Stimulated activated memory B cell treated with anti-CD40 and anti-IgM and Interleukin-4, amounts not matched to agents 10 μg/mL and 1 μg/mL and 100 μg/mL, for 72 hours (primary cell): ENCODE measurements around the gene NAPG.
"Not testable (repeated sequence)": the region's sequence is repeated elsewhere in the genome, so short reads cannot be mapped to it uniquely, and the experiment has no call there.

ENCODE experiments used
- ATAC-seq: fragments of 150-1000 bp; cut with Tn5 transposase; 2 replicates; pipeline ENCODE4 v1.10.0; 2021
- H3K27ac Mint-ChIP-seq: one replicate; pipeline ENCODE4 v1.8.0; 2022; ENCODE audit warnings: mild to moderate bottlenecking, mixed read lengths
- H3K27me3 Mint-ChIP-seq: one replicate; pipeline ENCODE4 v1.8.0; 2022; ENCODE audit warnings: mixed read lengths
- H3K36me3 Mint-ChIP-seq: one replicate; pipeline ENCODE4 v1.8.0; 2022; ENCODE audit warnings: mixed read lengths
- H3K4me1 Mint-ChIP-seq: one replicate; pipeline ENCODE4 v1.8.0; 2022; ENCODE audit warnings: mixed read lengths
- H3K4me3 Mint-ChIP-seq: one replicate; pipeline ENCODE4 v1.8.0; 2022; ENCODE audit warnings: mild to moderate bottlenecking, moderate library complexity, mixed read lengths
- H3K9me3 Mint-ChIP-seq: one replicate; pipeline ENCODE4 v1.8.0; 2022; ENCODE audit warnings: mixed read lengths

Gene NAPG

GRCh38 chr18:10557085-10557677, 31.4 kb downstream of the NAPG start:
- H3K4me3 Mint-ChIP-seq, result no peak overlapping the region
- H3K27me3 Mint-ChIP-seq, result no peaks in the 10 kb centered on the region
- no peaks in the 10 kb centered on the region for H3K9me3 Mint-ChIP-seq
- H3K36me3 Mint-ChIP-seq, result peaks cover 28% of the 10 kb centered on the region
- no peak overlapping the region for H3K27ac Mint-ChIP-seq
- ATAC-seq, result no peak
- H3K4me1 Mint-ChIP-seq, result peaks cover 13% of the 10 kb centered on the region

GRCh38 chr18:10558243-10558966, 32.6 kb downstream of the NAPG start:
- no peak for ATAC-seq
- H3K4me1 Mint-ChIP-seq, result peaks cover 13% of the 10 kb centered on the region
- H3K4me3 Mint-ChIP-seq, result no peak overlapping the region
- peaks cover 28% of the 10 kb centered on the region for H3K36me3 Mint-ChIP-seq
- H3K9me3 Mint-ChIP-seq, result no peaks in the 10 kb centered on the region
- H3K27ac Mint-ChIP-seq, result no peak overlapping the region
- H3K27me3 Mint-ChIP-seq, result no peaks in the 10 kb centered on the region

GRCh38 chr18:10558967-10559298, 33.1 kb downstream of the NAPG start:
- H3K4me3 Mint-ChIP-seq, result no peak overlapping the region
- H3K9me3 Mint-ChIP-seq, result no peaks in the 10 kb centered on the region
- ATAC-seq, result no peak
- H3K4me1 Mint-ChIP-seq, result peaks cover 13% of the 10 kb centered on the region
- no peak overlapping the region for H3K27ac Mint-ChIP-seq
- no peaks in the 10 kb centered on the region for H3K27me3 Mint-ChIP-seq
- peaks cover 26% of the 10 kb centered on the region for H3K36me3 Mint-ChIP-seq

- H3K36me3 Mint-ChIP-seq, result peaks cover 18% of the 10 kb centered on the region
- ATAC-seq, result peak; percentile 59
- H3K27ac Mint-ChIP-seq, result peak overlapping the region; percentile 8
- H3K9me3 Mint-ChIP-seq, result no peaks in the 10 kb centered on the region
- peaks cover 13% of the 10 kb centered on the region for H3K4me1 Mint-ChIP-seq
- H3K4me3 Mint-ChIP-seq, result peak overlapping the region; percentile 45
- no peaks in the 10 kb centered on the region for H3K27me3 Mint-ChIP-seq
Observed at GRCh38 chr18:10559553-10560451, 34.0 kb downstream of the NAPG start.

- Mint-ChIP-seq H3K9me3 (no peaks in the 10 kb centered on the region), H3K27ac (peak overlapping the region; percentile 8), H3K27me3 (no peaks in the 10 kb centered on the region), H3K36me3 (peaks cover 14% of the 10 kb centered on the region), H3K4me1 (peaks cover 13% of the 10 kb centered on the region), H3K4me3 (peak overlapping the region; percentile 34)
- ATAC-seq, result peak; percentile 65
Observed at GRCh38 chr18:10560452-10561045, 34.7 kb downstream of the NAPG start.

GRCh38 chr18:10562773-10563160, 36.9 kb downstream of the NAPG start:
- Mint-ChIP-seq H3K4me1 (peaks cover 13% of the 10 kb centered on the region), H3K36me3 (no peaks in the 10 kb centered on the region), H3K27ac (no peak overlapping the region), H3K27me3 (no peaks in the 10 kb centered on the region), H3K9me3 (no peaks in the 10 kb centered on the region), H3K4me3 (no peak overlapping the region)
- no peak for ATAC-seq

GRCh38 chr18:10563886-10564285, 38.1 kb downstream of the NAPG start:
- H3K9me3 Mint-ChIP-seq, result no peaks in the 10 kb centered on the region
- no peak overlapping the region for H3K4me3 Mint-ChIP-seq
- H3K27me3 Mint-ChIP-seq, result no peaks in the 10 kb centered on the region
- peaks cover 13% of the 10 kb centered on the region for H3K4me1 Mint-ChIP-seq
- no peaks in the 10 kb centered on the region for H3K36me3 Mint-ChIP-seq
- H3K27ac Mint-ChIP-seq, result no peak overlapping the region
- ATAC-seq, result no peak

GRCh38 chr18:10564975-10565773, 39.3 kb downstream of the NAPG start:
- no peak for ATAC-seq
- Mint-ChIP-seq H3K27ac (no peak overlapping the region), H3K27me3 (no peaks in the 10 kb centered on the region), H3K4me1 (peaks cover 6% of the 10 kb centered on the region), H3K36me3 (no peaks in the 10 kb centered on the region), H3K4me3 (no peak overlapping the region), H3K9me3 (no peaks in the 10 kb centered on the region)

- ATAC-seq, result no peak
- no peaks in the 10 kb centered on the region for H3K27me3 Mint-ChIP-seq
- no peaks in the 10 kb centered on the region for H3K4me1 Mint-ChIP-seq
- no peaks in the 10 kb centered on the region for H3K9me3 Mint-ChIP-seq
- H3K4me3 Mint-ChIP-seq, result no peak overlapping the region
- no peaks in the 10 kb centered on the region for H3K36me3 Mint-ChIP-seq
- no peak overlapping the region for H3K27ac Mint-ChIP-seq
Observed at GRCh38 chr18:10565835-10566234, 40.0 kb downstream of the NAPG start.

GRCh38 chr18:10566390-10566789, 40.6 kb downstream of the NAPG start:
- Mint-ChIP-seq H3K4me3 (no peak overlapping the region), H3K27me3 (no peaks in the 10 kb centered on the region), H3K27ac (no peak overlapping the region), H3K4me1 (no peaks in the 10 kb centered on the region), H3K9me3 (no peaks in the 10 kb centered on the region), H3K36me3 (no peaks in the 10 kb centered on the region)
- no peak for ATAC-seq

GRCh38 chr18:10569941-10570340, 44.1 kb downstream of the NAPG start:
- not testable (repeated sequence) for H3K27me3 Mint-ChIP-seq, ATAC-seq, H3K36me3 Mint-ChIP-seq, H3K4me1 Mint-ChIP-seq, H3K27ac Mint-ChIP-seq, H3K9me3 Mint-ChIP-seq, H3K4me3 Mint-ChIP-seq

GRCh38 chr18:10570622-10571021, 44.8 kb downstream of the NAPG start:
- no peaks in the 10 kb centered on the region for H3K27me3 Mint-ChIP-seq
- H3K27ac Mint-ChIP-seq, result no peak overlapping the region
- no peaks in the 10 kb centered on the region for H3K4me1 Mint-ChIP-seq
- H3K36me3 Mint-ChIP-seq, result no peaks in the 10 kb centered on the region
- no peak overlapping the region for H3K4me3 Mint-ChIP-seq
- ATAC-seq, result no peak
- no peaks in the 10 kb centered on the region for H3K9me3 Mint-ChIP-seq

GRCh38 chr18:10571537-10571936, 45.7 kb downstream of the NAPG start:
- Mint-ChIP-seq H3K36me3 (no peaks in the 10 kb centered on the region), H3K4me3 (no peak overlapping the region), H3K9me3 (no peaks in the 10 kb centered on the region), H3K4me1 (no peaks in the 10 kb centered on the region), H3K27me3 (no peaks in the 10 kb centered on the region), H3K27ac (no peak overlapping the region)
- no peak for ATAC-seq

GRCh38 chr18:10573261-10573660, 47.4 kb downstream of the NAPG start:
- not testable (repeated sequence) for ATAC-seq, H3K4me1 Mint-ChIP-seq

GRCh38 chr18:10574412-10574811, 48.6 kb downstream of the NAPG start:
- not testable (repeated sequence) for H3K4me1 Mint-ChIP-seq, ATAC-seq, H3K27ac Mint-ChIP-seq, H3K27me3 Mint-ChIP-seq, H3K4me3 Mint-ChIP-seq, H3K9me3 Mint-ChIP-seq, H3K36me3 Mint-ChIP-seq

More at GRCh38 chr18:10573261-10573660, 47.4 kb downstream of the NAPG start:
- H3K27me3 Mint-ChIP-seq, H3K36me3 Mint-ChIP-seq, H3K4me3 Mint-ChIP-seq, H3K27ac Mint-ChIP-seq, H3K9me3 Mint-ChIP-seq: not testable (repeated sequence)
